Choroid plexus epithelial cell (primary cell): ENCODE data around the gene MRPS14.

Experiments used
- DNase-seq: peaks from one replicate; pipeline ENCODE4 v3.0.0-alpha.2; 2010; ENCODE audit warnings: low read depth
- H3K4me3 ChIP-seq: 2 replicates; pipeline ENCODE4 v1.5.1; 2011; ENCODE audit warnings: low read depth, mild to moderate bottlenecking, control low read depth, low read length, moderate library complexity
- TF ChIP-seq, protein P1 (sequence below): conservative IDR thresholded peaks from 2 replicates; pipeline ENCODE4 v1.5.1; 2011; ENCODE audit warnings: low read depth, mild to moderate bottlenecking, control low read depth, inconsistent platforms, low read length, moderate library complexity

The MRPS14 gene

DNA sequence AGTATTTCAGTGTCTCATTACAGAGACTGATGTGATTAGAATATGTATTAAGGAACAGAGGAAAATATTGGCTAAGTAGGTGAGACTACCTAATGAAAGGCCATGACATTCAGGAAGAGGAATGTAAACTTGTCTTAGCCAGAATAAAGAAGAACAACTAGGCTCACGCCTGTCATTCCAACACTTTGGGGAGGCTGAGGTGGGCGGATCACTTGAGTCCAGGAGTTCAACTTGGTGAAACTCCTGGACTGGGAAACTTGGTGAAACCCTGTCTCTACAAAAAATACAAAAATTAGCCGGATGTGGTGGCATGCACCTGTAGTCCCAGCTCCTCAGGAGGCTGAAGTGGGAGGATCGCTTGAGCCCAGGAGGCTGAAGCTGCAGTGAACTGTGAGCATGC lies 38.3 kb downstream of the MRPS14 start:
- TF ChIP-seq, protein P1, sequence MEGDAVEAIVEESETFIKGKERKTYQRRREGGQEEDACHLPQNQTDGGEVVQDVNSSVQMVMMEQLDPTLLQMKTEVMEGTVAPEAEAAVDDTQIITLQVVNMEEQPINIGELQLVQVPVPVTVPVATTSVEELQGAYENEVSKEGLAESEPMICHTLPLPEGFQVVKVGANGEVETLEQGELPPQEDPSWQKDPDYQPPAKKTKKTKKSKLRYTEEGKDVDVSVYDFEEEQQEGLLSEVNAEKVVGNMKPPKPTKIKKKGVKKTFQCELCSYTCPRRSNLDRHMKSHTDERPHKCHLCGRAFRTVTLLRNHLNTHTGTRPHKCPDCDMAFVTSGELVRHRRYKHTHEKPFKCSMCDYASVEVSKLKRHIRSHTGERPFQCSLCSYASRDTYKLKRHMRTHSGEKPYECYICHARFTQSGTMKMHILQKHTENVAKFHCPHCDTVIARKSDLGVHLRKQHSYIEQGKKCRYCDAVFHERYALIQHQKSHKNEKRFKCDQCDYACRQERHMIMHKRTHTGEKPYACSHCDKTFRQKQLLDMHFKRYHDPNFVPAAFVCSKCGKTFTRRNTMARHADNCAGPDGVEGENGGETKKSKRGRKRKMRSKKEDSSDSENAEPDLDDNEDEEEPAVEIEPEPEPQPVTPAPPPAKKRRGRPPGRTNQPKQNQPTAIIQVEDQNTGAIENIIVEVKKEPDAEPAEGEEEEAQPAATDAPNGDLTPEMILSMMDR = no peak
- no peak for DNase-seq
- no peak overlapping the region for H3K4me3 ChIP-seq

DNA sequence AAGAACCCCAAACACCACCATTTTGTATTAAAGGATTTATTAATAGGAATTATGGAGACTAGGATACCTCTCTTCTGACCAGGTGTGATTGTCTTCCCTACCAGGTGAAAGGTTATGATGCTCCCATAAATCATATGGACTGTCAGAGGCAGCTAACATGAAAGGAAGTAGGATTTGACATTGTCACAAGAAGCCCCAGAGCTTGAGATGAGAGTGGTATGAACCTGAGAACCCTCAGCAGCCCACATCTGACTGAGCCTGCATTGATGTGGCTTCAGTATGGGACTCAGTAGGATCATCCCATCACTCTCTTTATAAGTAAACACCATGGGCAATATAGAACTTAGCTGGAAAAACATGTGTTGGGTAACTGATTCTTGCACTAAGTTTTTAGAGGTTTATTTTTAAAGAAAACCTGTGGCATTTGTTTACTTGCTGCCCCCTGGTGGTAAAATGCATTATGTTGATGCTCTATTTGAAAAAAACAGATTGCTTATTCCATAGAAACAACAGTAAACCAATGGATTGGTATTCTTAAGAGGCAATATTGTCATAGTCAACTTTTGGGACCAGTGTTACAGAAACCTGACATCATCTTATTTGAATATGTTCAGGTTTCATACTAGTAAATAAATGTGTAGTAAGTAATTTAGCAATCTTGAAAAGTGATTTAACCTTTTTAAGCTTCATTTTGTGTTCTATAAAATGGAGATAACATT lies 40.1 kb downstream of the MRPS14 start:
- peak; percentile 79 for DNase-seq
- H3K4me3 ChIP-seq = no peak overlapping the region
- TF ChIP-seq, protein P1 = peak; percentile 61

DNA sequence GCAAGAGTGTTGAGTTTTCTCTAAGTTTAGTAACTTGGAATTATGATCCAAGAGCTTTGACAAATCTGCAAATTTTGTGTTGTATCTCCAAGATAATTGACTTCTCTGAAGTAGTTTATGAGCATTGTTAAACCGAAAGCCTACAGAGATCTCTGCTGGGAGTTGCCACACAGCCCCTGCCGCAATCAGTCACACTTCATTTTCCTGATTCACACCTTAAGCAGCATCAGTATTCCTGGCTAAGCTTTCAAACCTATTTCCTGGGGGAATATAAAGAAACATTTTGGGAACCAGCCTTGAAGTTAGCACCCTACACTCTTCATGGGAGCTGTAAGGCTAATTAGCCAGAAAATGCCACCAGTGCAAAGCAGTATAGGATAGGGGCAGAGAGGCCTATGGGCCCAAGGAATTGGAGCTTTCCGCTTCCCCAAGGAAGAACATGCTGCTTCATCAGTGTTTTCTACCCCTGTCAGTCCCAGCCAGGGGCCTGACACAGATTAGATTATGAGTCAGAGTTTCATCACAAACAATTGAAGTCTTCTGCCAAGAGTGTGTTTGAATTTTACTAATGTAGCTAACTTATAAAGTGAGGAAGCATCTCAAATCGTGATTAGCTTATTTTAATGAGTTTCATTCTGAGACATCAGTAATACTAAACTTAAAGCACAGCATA lies 46.7 kb downstream of the MRPS14 start:
- TF ChIP-seq, protein P1 = no peak
- peak; percentile 77 for DNase-seq
- no peak overlapping the region for H3K4me3 ChIP-seq

DNA sequence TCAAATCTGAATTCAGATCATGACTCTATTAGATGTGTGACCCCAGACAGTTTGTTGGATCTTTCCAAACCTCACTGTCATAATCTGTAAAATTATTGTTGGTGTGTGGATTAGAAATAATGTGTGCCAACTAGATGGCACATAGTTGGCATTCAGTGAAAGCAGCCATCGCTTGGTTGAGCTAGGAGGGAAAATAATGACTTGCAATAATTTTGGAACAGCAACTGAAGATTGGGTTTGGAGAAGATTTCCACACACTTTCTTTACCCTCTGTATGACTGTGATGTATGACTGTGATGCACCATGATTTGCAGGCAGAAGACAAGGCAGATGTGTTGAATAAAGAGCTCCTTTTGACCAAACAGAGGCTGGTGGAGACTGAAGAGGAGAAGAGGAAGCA lies 47.5 kb downstream of the MRPS14 start:
- H3K4me3 ChIP-seq = no peak overlapping the region
- no peak for DNase-seq
- TF ChIP-seq, protein P1 = no peak

DNA sequence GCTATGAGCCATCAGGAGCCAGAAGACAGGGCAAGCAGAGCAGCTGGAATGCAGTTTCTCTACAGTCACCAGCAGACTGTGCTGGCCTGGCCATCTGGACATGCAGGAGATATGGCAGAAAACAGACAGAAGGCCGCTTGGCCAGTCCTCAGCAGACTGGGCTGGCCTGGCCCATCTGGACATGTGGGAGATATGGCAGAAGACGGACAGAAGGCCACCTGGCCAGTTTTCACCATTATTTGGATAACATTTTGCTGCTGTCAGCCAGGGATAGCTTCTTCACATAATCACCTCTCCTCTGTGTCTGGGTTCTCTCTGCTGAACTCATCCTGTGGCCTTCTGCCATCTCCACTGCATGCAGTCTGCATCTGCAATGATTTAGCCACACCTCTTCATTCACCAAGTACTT lies 48.5 kb downstream of the MRPS14 start:
- TF ChIP-seq, protein P1 = no peak
- no peak for DNase-seq
- H3K4me3 ChIP-seq = no peak overlapping the region

DNA sequence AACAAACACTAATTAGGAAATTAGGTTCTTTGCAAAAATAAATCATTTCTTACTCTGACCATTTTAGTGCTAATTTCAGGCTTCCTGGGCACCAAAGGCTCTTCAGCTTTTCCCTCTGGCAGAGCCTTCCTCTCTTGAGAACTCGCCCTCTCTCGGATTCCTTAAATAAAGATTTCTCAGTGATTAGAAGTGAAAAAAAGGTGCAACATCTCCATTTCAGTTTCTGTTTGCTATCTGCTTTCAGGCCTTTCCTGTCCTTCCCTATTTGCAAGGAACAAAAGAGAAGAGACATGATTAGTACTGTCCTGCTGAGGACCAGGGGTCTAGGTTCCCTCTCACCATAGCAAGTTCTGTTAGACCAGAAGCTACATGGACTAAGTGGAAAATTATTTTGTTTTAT lies 51.3 kb downstream of the MRPS14 start:
- DNase-seq = no peak
- H3K4me3 ChIP-seq = no peak overlapping the region
- TF ChIP-seq, protein P1 = no peak

DNA sequence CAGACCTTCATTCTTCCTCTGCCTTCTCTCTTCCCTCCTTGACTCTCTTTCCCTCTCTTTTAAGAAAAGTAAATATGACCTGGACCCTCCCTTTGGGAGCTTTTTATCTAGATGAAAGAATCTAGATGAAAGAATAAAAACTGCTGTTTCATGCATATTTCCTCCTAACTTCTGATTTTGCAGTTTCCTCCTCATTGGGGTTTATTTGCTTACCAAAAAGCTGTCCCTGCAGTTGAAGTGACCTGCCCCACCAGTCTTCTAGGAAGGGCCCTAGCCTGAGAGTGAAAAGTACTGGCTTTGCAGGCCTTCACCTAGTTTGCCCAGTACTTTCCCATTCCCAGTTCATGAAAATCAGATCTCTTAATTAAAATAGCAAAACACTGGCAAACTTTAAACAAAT lies 51.8 kb downstream of the MRPS14 start:
- H3K4me3 ChIP-seq = no peak overlapping the region
- TF ChIP-seq, protein P1 = no peak

More for the DNA sequence above, 51.8 kb downstream of the MRPS14 start:
- no peak for DNase-seq
